GM19035 (cell line): ENCODE measurements around the gene MAN1A1.

Source experiments
- ATAC-seq: cut with Tn5 transposase; IDR thresholded peaks from one replicate; pipeline ENCODE4 v1.9.1; 2021; ENCODE audit not compliant: unreplicated experiment

The MAN1A1 gene

DNA sequence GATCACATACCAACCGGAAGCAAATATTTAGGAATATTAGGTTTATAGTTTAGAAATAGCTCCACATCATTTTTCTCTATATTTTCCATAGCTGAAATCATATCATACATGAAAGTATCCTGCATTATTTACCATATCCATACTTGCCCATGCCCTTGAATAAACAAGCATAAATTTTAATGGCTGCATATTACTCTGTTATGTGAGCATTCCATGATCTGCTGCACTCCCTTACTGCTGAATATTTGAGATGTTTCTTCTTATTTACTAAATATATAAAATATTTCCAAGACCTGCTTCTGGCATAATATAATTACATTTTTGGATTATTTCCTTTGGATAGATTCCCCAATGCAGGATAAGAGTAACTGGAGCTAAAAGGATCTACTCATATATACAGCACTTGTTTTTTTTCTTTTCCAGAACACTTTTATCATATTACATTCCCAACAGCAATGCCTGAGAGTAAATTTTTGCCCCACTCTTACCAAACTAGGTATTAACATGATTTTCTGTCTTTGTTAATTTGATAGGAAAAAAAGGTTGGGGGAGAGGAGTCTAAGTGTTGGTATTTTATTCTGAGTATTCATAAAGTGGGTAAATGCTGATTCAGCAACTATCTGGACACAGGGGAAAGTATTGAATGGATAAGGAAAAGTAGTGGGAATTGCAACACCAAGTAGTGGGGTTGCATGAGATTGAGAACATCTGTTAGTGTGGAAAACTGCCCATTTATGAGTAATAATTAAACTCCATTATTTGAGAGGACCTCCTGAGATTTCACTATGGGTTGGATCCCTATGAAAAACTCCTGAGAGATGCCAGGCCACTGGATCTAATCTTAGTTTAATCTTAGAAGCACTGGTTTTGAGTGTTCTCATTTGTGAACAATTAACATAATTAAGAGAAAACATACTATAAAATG lies 76.0 kb downstream of the MAN1A1 start:
- no peak for ATAC-seq

- ATAC-seq = no peak
Measured at GRCh38 chr6:119270545-119270944, 79.0 kb downstream of the MAN1A1 start.

DNA sequence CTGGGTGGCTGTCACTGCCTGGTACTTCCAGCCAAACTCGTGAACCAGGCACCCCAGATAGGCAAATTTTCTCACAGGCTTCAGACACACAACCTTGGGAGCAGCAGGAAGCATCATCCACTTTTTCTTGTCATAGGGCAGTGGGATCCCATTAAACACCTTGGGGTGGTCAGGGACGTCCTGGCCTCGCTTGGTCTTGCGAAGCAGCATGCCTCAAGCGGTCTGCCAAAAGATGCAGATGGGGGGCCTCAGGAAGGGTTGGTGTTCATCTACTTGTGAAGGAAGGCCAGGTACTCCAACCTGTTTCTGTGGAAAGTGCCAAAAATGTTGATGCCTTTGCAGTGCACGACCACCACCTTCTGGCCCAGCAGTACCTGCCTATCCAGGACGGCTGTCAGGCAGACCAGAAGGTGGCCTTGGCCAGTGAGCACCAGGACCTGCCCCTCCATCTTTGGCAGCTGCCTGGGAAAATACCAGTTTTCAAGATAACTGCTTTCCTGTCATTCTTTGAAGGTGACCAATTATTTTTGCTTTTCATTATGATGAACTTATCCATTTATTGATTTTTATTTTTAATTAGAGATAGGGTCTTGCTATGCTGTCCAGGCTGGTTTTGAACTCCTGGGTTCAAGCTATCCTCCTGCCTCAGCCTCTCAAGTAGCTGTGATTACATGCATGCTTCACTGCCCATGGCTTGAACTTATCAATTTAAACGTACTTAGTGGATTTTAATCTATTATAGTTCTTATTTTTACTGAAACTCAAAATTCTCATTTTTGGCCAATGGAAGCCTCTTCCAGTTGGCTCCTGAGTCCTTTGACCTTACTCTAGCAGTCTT lies 80.1 kb downstream of the MAN1A1 start:
- ATAC-seq = no peak

DNA sequence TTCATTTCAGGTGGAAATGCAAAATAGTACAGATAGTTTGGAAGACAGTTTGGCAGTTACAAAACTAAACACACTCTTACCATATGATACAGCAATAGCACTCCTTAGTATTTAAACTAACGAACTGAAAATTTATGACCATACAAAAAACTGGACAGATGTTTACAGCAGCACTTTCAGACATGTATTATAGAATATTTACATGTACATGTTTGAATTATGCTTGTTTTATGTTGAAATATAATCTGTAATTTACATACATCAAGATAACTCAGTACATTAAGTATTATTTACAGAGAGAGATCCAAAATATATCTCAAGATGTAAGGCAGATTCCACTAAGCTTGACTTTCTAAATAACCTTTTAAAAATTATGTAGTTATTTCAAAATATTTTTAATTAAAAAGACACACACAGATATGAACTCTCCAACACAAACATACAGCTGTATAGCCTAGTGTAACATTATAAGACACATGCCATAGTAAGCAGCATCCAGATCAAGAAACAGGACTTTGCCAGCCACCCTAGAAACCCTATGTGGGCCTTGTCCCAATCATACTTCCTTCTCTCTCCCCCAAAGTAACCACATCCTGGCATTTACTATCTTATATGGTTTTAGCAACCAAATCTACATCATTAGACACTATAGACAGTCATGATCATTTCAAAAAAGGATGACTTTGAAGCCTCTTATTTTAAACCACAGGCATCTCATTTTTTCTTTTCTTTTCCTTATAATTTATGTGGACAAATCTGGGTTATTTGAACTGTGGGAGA lies 82.2 kb downstream of the MAN1A1 start:
- no peak for ATAC-seq

DNA sequence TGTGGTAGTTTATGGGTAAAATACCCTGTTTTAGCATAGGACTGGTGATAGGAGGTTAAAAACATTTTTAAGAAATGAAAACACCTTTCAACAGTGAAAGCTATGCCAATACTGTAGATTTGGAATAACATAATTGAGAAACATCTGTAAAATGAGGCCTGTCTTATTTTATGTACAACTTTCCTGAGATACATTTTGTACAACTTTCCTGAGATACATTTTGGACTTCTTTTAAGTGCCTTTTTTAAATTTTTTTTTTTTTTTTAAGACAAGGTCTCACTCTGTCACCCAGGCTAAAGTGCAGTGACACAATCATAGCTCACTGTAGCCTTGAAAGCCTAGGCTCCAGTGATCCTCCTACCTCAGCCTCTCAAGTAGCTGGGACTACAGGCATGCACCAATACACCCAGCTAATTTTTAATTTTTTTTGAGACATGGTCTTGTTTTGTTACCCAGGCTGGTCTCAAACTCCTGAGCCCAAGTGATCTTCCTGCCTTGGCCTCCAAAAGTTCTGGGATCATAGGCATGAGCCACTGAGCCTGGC lies 84.6 kb downstream of the MAN1A1 start:
- no peak for ATAC-seq

GRCh38 chr6:119262612-119263011 lies 86.9 kb downstream of the MAN1A1 start:
- no peak for ATAC-seq

GRCh38 chr6:119261944-119262284 lies 87.6 kb downstream of the MAN1A1 start:
- no peak for ATAC-seq

- ATAC-seq = no peak
Measured at GRCh38 chr6:119259027-119259426, 90.5 kb downstream of the MAN1A1 start.

- no peak for ATAC-seq
Measured at GRCh38 chr6:119257726-119258125, 91.8 kb downstream of the MAN1A1 start.

DNA sequence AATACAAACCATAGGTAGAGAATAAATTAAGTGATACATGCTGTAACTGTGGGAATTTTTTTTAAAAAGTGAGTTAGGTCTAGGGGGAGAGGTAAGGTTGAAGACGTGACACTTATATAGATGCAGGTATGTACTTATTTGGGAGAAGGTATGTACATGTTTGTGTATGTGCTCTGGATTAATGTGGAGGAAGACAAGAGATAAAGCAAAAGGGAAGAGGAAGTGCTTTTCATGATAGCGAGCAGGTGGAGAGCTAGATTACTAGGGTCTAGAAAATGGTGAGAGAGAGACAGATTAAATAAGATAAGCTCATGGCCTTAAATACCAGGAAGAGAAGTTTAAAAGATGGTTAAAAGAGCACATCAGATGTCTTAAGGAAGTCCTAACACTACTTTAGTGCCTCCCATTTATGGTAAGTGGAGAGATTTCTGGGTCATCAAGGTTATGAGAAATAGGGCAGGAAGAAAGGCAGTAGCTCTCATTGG lies 92.5 kb downstream of the MAN1A1 start:
- ATAC-seq = no peak

GRCh38 chr6:119256392-119256791 lies 93.2 kb downstream of the MAN1A1 start:
- ATAC-seq = no peak

GRCh38 chr6:119255492-119255891 lies 94.1 kb downstream of the MAN1A1 start:
- ATAC-seq = no peak

GRCh38 chr6:119250036-119250435 lies 99.5 kb downstream of the MAN1A1 start:
- ATAC-seq = no peak

DNA sequence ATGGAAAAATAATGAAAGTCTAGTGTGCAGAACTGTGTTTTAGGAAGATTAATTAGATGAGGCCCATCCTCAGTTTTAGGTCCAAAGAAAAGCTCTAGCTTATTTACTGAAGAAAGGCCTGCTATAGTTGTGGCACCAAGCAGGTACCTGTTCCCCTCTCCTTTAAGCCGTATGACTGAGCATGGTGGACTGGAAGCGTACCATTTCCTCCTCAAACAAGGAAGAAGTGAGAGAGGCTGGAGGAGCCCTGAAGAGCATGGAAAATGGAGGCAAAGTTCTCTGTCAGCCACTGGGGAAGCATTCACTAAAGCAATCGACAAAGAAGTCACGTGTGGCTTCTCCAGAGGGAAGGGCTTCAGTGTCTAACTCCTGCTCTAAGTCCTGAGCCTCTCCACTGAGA lies 100.2 kb downstream of the MAN1A1 start:
- no peak for ATAC-seq

DNA sequence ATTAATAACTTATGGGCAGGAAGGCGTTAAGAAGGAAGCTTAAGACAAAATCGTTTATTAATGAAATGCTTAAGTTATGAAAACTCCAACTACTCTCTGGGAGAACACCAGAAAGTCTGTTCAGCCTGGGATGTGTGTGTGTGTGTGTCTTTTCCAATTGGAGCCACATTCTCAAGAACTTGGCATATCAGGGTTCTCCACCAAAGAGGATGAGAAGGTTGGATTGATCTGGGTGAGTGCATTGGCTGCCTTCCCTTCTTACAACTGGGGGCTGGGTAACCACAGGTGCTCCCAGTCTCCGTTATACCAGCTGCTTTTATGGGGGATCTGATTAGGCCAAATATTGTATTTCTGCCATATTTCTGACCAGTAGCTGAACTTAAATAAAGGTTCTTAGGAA lies 102.1 kb downstream of the MAN1A1 start:
- no peak for ATAC-seq

GRCh38 chr6:119243657-119244056 lies 105.9 kb downstream of the MAN1A1 start:
- ATAC-seq = no peak

DNA sequence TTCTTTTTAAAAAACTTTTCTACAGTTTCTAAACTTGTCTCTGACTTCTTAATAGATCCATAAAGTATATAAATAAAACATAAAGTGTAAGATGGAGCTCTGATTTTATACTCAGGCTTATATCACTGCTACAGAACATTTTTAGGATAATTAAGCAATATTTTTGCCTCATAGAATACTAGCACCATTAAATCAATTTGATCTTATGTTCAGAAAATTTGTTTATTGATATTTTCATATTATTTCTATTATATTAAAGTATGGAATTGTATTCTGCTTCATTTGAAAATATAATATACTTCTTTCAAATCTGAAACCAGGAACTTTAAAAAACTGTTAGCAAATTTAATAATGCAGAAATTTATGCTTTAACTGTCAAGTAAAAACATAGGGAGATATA lies 106.5 kb downstream of the MAN1A1 start:
- ATAC-seq = no peak

GRCh38 chr6:119241540-119242309 lies 107.8 kb downstream of the MAN1A1 start:
- ATAC-seq = no peak

DNA sequence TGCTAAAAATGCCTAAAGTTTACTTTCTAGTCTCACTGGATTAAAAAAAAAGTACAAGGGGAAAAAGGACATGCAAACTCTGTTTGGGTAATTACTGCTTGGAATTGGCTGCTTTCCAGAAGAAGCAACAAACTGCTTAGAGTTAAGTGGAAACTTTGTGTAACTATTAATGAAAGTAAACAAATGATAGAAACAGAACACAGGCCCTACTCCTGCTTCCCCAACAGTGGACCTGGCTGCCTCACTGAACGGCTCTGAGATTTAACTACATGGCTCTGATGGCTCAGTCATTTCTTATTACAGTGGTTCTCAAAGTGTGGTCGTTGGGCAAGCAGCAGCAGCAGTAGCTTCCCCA lies 108.5 kb downstream of the MAN1A1 start:
- ATAC-seq = no peak
